PC-3 (cell line): ENCODE measurements around the gene ARG1.

Experiments used
- EZH2 ChIP-seq: fragments of 300-600 bp; sonication (generic); IDR thresholded peaks from one replicate; pipeline ENCODE4 v1.6.1; 2017; ENCODE audit warnings: antibody characterized with exemption, mild to moderate bottlenecking, low read length; ENCODE audit not compliant: unreplicated experiment
- TF ChIP-seq, protein P1 (sequence below): fragments of 300-600 bp; sonication (generic); conservative IDR thresholded peaks from 2 replicates; pipeline ENCODE4 v1.5.1; 2017; ENCODE audit warnings: antibody characterized with exemption, low read depth, mild to moderate bottlenecking, low read length

GRCh38 chr6:131597446-131597845, 24.4 kb downstream of the ARG1 start:
- TF ChIP-seq EZH2: no peak
- TF ChIP-seq, protein P1, sequence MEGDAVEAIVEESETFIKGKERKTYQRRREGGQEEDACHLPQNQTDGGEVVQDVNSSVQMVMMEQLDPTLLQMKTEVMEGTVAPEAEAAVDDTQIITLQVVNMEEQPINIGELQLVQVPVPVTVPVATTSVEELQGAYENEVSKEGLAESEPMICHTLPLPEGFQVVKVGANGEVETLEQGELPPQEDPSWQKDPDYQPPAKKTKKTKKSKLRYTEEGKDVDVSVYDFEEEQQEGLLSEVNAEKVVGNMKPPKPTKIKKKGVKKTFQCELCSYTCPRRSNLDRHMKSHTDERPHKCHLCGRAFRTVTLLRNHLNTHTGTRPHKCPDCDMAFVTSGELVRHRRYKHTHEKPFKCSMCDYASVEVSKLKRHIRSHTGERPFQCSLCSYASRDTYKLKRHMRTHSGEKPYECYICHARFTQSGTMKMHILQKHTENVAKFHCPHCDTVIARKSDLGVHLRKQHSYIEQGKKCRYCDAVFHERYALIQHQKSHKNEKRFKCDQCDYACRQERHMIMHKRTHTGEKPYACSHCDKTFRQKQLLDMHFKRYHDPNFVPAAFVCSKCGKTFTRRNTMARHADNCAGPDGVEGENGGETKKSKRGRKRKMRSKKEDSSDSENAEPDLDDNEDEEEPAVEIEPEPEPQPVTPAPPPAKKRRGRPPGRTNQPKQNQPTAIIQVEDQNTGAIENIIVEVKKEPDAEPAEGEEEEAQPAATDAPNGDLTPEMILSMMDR: peak; percentile 42; the same call in 1 of the 2 replicates
